Tibial artery (tissue), 4 donors: ENCODE measurements around the gene FIGNL2.

Source experiments
- DNase-seq, 2 donors: peaks; one replicate each; pipeline ENCODE4 v3.0.0-alpha.2; 2019
- H3K27ac ChIP-seq, 2 donors: fragments of 200-600 bp; sonication (generic) in 1 of 2; 1 replicate in 1 of 2; 2 replicates in 1 of 2; pipeline ENCODE4 v1.5.1; 2018 to 2019; ENCODE audit warnings: mild to moderate bottlenecking in 1 of 2
- H3K27me3 ChIP-seq, 2 donors: fragments of 200-600 bp; sonication (generic) in 1 of 2; one replicate each; pipeline versions ENCODE4 v1.5.1 to v1.6.0; 2016 to 2019
- H3K36me3 ChIP-seq, 3 donors: fragments of 200-600 bp; sonication (generic) in 2 of 3; one replicate each; pipeline ENCODE4 v1.5.1; 2016 to 2019; ENCODE audit warnings: mild to moderate bottlenecking in 2 of 3
- H3K4me1 ChIP-seq, 4 donors: fragments of 200-600 bp; sonication (generic) in 2 of 4; 1 replicate in 3 of 4; 2 replicates in 1 of 4; pipeline ENCODE4 v1.5.1; 2016 to 2019
- H3K4me3 ChIP-seq, 2 donors: fragments of 200-600 bp; sonication (generic) in 1 of 2; 1 replicate in 1 of 2; 2 replicates in 1 of 2; pipeline ENCODE4 v1.5.1; 2018 to 2019; ENCODE audit warnings: mild to moderate bottlenecking in 2 of 2
- H3K9me3 ChIP-seq, 3 donors: fragments of 200-600 bp; sonication (generic) in 1 of 3; one replicate each; pipeline ENCODE4 v1.5.1; 2016 to 2019
- intact Hi-C: fragments of 100-400 bp; cut with DNase I; formaldehyde crosslinking; loops from one replicate; pipeline ENCODE4 v1.15.0; 2023; ENCODE audit warnings: low total_unique reads
- TF ChIP-seq, protein P1 (sequence below), 2 experiments: fragments of 200-600 bp in 1 of 2; fragments of 450-650 bp in 1 of 2; IDR thresholded peaks; one replicate each; pipeline ENCODE4 v1.5.1; 2017 to 2019; ENCODE audit warnings: antibody characterized with exemption in 2 of 2, mild to moderate bottlenecking in 1 of 2, moderate library complexity in 1 of 2

The FIGNL2 gene

DNA sequence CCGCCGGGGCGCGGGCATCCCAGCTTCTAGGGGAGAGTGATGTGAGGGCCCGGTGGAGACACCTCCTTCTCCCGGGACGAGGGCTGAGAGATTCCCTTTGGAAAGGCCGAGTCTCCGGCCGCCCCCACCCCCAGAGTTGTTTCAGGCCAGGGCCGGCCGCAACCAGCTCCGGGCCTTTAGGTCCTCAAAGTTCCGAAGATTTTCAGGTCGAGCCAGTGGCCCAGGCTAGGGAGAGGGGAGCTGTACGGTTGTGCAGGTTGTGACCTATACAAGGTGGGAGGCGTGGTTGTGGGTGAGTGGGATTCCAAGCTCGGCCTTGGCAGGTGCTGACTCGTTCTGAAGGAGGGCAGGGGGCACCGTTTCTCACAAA, 21.0 kb upstream of the FIGNL2 start:
- Histone ChIP-seq H3K4me1 (peaks cover 7 to 15% (median 14%) of the 10 kb centered on the region in 4 donors), H3K9me3 (no peaks in the 10 kb centered on the region), H3K27me3 (peaks cover 0 to 68% of the 10 kb centered on the region in 2 donors), H3K27ac (no peak overlapping the region), H3K36me3 (no peaks in the 10 kb centered on the region), H3K4me3 (peak overlapping the region; percentile 31 to 49)
- intact Hi-C loops, result no loop called here
- no peak for DNase-seq
- TF ChIP-seq, protein P1, sequence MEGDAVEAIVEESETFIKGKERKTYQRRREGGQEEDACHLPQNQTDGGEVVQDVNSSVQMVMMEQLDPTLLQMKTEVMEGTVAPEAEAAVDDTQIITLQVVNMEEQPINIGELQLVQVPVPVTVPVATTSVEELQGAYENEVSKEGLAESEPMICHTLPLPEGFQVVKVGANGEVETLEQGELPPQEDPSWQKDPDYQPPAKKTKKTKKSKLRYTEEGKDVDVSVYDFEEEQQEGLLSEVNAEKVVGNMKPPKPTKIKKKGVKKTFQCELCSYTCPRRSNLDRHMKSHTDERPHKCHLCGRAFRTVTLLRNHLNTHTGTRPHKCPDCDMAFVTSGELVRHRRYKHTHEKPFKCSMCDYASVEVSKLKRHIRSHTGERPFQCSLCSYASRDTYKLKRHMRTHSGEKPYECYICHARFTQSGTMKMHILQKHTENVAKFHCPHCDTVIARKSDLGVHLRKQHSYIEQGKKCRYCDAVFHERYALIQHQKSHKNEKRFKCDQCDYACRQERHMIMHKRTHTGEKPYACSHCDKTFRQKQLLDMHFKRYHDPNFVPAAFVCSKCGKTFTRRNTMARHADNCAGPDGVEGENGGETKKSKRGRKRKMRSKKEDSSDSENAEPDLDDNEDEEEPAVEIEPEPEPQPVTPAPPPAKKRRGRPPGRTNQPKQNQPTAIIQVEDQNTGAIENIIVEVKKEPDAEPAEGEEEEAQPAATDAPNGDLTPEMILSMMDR (IDR thresholded peaks at IDR 0.05), result no peak

DNA sequence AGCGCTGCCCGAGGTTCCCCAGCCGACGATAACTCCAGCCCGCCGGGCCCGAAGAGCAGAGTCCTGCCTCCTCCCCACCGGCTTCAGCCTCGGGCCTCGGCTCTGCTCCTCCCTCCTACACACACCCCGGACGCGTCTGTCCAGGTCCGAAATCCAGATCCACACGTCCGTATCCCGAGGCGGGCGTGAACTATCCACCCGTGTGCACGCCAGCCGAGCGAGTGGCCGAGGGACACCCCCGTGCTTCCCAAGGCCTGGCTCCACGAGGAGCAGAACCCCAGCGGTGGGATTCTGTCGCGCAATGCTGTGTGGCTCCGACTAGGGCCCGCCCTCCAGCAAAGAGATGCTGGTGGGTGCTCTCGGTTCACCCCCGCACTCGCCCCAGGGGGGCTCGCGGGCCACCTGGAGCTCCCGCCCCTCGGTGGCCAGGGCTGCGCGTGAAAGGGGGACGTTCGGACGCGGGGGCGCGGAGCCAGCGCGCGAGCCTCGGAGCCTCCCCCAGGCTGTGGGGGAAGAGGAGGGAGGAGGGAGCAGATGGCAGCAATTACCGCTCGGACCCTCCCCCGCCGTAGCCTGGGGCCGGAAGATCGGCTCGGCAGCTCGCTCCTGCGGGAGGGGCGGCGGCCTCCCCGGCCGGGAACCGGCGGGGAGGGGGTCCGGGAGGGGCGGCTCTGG, 20.4 kb upstream of the FIGNL2 start:
- TF ChIP-seq, protein P1 (IDR thresholded peaks at IDR 0.05), result no peak
- H3K27ac ChIP-seq, result no peak overlapping the region
- DNase-seq, result no peak
- peaks cover 0 to 68% of the 10 kb centered on the region in 2 donors for H3K27me3 ChIP-seq
- H3K4me1 ChIP-seq, result peaks cover 7 to 20% (median 19%) of the 10 kb centered on the region in 4 donors
- intact Hi-C loops, result no loop called here
- H3K4me3 ChIP-seq, result peak overlapping the region; percentile 31 to 49
- no peaks in the 10 kb centered on the region for H3K36me3 ChIP-seq
- no peaks in the 10 kb centered on the region for H3K9me3 ChIP-seq

DNA sequence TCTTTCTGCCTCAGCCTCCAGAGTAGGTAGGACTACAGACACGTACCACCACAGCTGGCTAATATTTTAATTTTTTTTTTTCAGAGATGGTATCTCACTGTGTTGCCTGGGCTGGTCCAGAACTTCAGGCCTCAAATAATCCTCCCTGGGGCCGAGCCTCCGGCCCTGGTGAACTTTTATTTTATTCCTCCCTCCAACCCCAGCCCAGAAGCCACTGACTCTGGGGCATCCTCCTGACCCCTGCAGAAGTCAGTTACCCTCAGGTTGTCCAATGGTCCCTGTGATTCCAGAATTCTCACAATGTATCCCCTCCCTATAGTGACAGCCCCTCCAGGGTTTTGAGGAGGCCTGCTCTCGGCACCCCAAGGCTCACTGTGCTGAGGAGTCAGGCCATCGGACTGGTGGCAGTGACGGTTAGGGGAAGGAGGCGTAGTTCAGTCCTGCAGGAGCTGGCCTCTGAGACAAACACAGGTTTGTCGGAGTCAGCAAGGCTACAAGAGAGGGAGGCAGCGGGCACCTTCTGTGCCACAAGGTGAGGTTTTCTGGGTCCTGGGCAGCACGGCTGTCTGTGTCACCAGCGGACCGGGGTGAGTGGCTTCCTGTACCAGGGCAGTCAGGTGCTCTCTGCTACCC, 19.4 kb upstream of the FIGNL2 start:
- no peaks in the 10 kb centered on the region for H3K9me3 ChIP-seq
- no peak for DNase-seq
- TF ChIP-seq, protein P1 (IDR thresholded peaks at IDR 0.05), result no peak
- no peak overlapping the region for H3K27ac ChIP-seq
- H3K27me3 ChIP-seq, result peaks cover 0 to 72% of the 10 kb centered on the region in 2 donors
- H3K4me3 ChIP-seq, result no peak overlapping the region
- intact Hi-C loops, result no loop called here
- H3K36me3 ChIP-seq, result no peaks in the 10 kb centered on the region
- H3K4me1 ChIP-seq, result peaks cover 7 to 28% (median 25%) of the 10 kb centered on the region in 4 donors

DNA sequence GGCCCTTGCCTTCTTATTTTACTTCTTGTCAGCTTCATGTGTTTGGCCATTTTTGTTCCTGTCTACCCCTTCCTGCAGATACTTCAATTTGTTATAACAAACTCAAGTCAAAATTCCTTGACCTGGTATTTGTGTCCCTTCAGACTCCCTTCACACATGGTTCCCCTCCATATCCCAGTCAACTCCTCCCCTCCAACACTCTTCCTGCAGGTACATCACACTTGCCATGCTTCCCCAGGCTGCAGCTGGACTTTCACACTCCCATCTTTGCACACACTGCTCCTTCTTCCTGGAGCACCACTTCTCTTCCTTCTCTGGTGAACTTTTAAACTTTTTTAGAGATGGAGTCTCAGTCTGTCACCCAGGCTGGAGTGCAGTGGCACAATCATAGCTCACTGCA, 18.9 kb upstream of the FIGNL2 start:
- TF ChIP-seq, protein P1 (IDR thresholded peaks at IDR 0.05), result no peak
- Histone ChIP-seq H3K27ac (no peak overlapping the region), H3K36me3 (no peaks in the 10 kb centered on the region), H3K9me3 (no peaks in the 10 kb centered on the region), H3K27me3 (peaks cover 0 to 70% of the 10 kb centered on the region in 2 donors), H3K4me3 (no peak overlapping the region), H3K4me1 (peaks cover 7 to 28% (median 25%) of the 10 kb centered on the region in 4 donors)
- DNase-seq, result no peak
- intact Hi-C loops, result no loop called here

DNA sequence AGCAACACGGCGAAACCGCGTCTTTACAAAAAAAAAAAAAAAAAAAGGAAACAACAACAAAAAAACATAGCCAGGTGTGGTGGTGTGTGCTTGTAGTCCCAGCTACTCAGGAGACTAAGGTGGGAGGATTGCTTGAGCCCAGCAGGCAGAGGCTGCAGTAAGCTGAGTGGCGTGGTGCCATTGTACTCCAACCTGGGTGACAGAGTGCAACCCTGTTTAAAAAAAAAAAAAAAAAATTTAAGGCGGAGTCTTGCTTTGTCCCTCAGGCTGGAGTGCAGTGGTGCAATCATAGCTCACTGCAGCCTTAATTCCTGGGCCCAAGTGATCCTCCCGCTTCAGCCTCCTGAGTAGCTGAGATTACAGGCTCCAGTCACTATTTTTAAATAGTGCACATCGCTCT, 18.2 kb upstream of the FIGNL2 start:
- TF ChIP-seq, protein P1 (IDR thresholded peaks at IDR 0.05), result no peak
- no peaks in the 10 kb centered on the region for H3K9me3 ChIP-seq
- H3K36me3 ChIP-seq, result no peaks in the 10 kb centered on the region
- peaks cover 7 to 28% (median 25%) of the 10 kb centered on the region in 4 donors for H3K4me1 ChIP-seq
- DNase-seq, result no peak
- no peak overlapping the region for H3K27ac ChIP-seq
- peaks cover 0 to 64% of the 10 kb centered on the region in 2 donors for H3K27me3 ChIP-seq
- H3K4me3 ChIP-seq, result no peak overlapping the region
- intact Hi-C loops, result no loop called here
